NCI-H128 (cell line): ENCODE data around the gene EIF5A2.
A peak's percentile ranks its signal among the peaks of the same experiment; 100 is the strongest.
"Not testable (repeated sequence)": the region's sequence is repeated elsewhere in the genome, so short reads cannot be mapped to it uniquely, and the experiment has no call there.

Experiments
- DNase-seq: peaks from one replicate; lab custom pipeline; 2025; ENCODE audit not compliant: unreplicated experiment; lab: John Stamatoyannopoulos, UW

The EIF5A2 gene

DNA sequence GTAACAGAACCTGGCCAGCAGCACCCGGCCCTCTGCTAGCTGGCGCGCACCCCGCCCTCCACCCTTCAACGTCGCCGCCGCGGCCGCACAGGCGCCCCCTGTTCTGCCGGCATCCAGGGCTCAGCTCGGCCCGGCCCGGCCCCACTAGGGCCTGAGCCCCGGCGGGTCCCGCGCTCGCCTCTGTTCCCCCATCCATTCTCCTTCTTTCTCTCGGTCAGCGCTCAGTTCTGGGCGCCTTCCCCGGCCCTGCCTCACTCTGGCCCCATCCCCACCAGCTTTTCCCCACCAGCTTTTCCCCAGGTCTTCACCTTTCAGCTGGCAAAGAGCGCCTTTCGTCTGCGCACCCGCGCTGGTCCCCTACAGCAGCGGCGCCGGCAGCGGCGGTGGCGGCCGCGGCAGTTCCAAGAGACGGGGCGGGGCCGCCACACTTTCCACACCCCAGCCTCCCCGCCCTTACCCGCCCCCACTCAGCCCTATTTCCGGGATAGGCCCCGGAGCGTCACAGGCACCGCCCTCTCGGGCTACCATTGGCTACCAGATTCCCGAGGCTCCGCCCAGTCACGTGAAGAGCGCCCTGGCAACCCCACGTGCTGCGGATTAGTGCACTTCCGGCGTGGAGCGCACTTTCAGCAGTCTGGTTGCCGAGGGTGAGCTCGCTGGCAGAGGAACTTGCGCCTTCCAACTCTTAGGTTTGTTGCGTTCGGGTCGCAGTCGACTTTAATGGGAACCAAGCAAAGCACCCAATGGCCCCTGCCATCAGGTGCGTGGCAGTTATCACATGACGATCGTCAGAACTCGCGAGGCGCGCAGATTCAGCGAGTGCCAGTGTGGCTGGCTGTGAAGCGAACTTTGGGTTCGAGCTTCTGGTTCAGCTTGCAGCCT lies at the start of gene EIF5A2:
Gene EIF5A2 (minus strand): TSS at position 403 of the 882 bp plus-strand sequence. CDS start 831 bp downstream, outside the sequence.
- DNase-seq = peak; percentile 65

DNA sequence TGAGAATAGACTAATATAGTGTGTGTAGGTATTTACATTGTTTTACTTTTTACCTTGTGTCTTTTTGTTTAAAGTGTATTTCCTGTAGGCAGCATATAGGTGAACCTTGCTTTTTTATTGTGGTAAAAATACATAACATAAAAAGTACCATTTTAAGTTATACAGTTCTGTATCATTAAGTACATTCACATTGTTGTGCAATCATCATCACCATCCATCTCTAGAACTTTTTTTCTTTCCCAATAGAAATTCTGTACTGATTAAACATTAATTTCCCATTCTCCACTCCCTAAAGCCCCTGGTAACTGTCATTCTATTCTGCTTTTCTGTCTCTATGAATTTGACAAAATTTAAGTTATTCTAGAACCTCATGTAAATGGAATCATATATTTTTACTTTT lies 48.2 kb upstream of the EIF5A2 start:
- no peak for DNase-seq

DNA sequence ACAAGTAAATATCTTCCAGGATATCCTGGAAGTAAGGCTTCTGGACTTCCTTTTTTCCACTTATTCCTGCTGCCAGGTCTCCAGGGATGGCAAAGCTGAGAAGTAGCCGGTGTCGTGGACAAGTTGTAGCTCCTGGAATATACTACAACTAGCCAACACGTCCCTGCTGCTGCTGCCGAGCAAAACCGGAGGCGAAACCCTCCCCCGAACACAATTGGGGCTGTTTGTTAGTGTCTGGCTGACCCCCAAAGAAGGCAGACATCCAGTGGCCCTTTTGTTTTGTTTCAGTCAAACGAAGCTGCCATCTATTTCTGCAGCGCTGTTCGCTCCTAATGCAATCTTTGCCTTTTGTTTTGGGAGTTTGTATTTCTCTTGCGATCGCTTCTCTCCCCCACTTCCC lies 45.3 kb upstream of the EIF5A2 start:
- DNase-seq = no peak

DNA sequence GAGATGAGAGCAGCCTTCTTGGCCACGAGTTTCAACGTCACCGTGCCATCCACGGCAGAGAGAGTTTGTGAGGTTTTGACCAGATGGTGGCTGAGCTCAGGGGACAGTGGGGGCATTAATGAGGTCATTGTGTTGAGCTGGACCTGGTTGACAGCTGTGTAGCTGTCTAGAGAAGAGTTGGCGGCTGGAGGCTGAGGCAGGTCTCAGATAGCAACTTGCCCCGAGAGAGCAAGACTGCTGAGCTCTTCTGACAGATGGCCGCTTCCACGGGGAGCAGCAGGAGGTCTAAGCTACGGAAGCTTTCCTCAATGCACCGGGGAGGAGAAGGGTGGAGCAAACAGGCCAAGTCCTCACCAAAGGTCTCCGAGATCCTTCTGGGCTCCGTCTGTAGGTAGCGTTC lies 44.8 kb upstream of the EIF5A2 start:
- DNase-seq = no peak

DNA sequence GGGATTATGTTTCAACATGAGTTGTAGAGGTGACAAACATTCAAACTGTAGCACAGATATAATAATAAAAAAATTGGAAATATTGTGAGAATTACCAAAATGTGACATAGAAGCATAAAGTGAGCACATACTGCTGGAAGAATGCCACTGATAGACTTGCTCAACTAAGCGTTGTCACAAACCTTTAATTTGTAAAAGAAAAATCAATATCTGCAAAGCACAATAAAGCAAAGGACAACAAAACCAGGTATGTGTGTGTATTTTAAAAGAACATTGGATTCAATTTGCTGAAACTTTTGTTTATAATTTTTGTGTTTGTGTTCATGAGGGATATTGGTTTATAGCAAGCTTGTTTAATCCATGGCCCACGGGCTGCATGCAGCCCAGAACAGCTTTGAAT lies 40.8 kb upstream of the EIF5A2 start:
- DNase-seq = no peak

DNA sequence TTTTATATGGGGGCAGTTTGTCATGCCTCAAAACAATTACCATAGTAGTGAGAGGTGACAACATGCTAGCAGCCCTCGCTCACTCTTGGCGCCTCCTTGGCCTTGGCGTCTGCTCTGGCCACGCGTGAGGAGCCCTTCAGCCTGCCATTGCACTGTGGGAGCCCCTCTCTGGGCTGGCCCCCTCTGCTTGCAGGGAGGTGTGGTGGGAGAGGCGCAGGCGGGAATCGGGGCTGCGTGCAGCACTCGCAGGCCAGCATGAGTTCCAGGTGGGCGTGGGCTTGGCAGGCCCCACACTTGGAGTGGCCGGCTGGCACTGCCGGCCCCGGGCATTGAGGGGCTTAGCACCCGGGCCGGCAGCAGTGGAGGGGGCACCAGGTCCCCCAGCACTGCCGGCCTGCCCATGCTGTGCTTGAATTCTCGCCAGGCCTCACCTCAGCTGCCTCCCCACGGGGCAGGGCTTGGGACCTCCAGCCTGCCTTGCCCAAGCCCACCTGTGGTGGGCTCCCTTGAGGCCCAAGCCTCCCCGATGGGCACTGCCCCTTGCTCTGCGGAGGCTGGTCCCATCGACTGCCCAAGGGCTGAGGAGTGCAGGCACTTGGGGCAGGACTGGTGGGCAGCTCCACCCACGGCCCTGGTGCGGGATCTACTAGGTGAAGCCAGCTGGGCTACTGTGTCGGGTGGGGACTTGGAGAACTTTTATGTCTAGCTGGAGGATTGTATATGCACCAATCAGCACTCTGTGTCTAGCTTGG lies 38.8 kb upstream of the EIF5A2 start:
- no peak for DNase-seq

DNA sequence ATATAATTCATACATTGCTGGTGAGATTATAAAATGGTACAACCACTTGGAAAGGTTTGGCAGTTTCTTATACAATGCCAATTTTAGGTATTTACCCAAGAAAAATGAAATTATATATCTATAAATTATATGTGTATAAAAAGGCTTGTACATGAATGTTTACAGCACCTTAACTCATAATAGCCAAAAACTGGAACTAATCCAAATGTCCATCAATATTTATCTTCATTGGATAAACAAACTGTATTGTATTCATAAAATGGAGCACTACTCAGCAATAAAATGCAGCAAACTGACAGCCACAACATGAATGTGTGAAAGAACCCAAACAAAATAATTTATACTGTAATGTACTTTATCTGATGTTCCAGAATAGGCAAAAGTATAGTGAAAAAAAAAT lies 33.6 kb upstream of the EIF5A2 start:
- no peak for DNase-seq

DNA sequence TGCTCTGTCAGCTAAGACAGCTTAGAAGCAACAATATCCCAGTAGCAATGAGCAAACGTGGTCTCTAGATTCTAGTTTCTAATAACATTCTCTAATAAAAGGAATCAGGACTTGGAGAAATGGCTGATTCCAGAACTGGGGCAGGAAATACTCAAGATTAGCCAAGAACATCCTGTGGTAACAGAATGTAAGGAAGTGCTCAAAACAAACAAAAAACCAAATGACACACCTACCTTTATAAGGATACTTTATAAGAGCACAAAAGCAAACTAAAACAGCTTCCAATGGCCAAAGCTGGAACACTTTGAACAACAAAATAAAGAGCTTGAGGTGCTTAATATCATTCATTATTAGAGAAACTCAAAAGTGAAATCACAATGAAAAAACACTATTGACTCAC lies 33.1 kb upstream of the EIF5A2 start:
- DNase-seq = no peak

DNA sequence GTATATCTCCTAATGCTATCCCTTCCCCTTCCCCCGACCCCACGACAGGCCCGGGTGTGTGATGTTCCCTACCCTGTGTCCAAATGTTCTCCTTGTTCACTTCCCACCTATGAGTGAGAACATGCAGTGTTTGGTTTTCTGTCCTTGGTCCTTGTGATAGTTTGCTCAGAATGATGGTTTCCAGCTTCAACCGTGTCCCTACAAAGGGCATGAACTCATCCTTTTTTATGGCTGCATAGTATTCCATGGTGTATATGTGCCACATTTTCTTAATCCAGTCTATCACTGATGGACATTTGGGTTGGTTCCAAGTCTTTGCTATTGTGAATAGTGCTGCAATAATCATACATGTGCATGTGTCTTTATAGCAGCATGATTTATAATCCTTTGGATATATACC lies 24.6 kb upstream of the EIF5A2 start:
- not testable (repeated sequence) for DNase-seq

DNA sequence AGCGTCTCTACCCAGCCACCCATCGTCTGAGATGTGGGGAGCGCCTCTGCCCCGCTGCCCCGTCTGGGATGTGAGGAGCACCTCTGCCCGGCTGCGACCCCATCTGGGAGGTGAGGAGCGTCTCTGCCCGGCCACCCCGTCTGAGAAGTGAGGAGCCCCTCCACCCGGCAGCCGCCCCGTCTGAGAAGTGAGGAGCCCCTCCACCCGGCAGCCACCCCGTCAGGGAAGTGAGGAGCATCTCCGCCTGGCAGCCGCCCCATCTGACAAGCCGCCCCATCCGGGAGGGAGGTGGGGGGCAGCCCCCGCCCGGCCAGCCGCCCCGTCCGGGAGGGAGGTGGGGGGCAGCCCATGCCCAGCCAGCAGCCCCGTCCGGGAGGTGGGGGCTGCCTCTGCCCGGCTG lies 15.1 kb upstream of the EIF5A2 start:
- DNase-seq = not testable (repeated sequence)

DNA sequence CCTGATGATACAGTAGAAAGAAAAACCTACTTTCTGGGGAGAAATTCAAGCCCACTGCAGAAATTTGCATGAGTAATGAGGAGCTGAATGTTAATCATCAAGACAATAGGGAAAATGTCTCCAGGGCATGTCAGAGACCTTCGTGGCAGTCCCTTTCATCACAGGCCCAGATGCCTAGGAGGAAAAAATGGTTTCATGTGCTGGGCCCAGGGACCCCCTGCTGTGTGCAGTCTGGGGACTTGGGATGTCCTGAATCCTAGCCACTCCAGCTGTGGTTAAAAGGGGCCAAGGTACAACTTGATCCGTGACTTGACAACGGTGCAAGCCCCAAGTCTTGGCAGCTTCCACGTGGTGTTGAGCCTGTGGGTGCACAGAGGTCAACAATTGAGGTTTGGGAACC lies 10.3 kb upstream of the EIF5A2 start:
- DNase-seq = no peak

DNA sequence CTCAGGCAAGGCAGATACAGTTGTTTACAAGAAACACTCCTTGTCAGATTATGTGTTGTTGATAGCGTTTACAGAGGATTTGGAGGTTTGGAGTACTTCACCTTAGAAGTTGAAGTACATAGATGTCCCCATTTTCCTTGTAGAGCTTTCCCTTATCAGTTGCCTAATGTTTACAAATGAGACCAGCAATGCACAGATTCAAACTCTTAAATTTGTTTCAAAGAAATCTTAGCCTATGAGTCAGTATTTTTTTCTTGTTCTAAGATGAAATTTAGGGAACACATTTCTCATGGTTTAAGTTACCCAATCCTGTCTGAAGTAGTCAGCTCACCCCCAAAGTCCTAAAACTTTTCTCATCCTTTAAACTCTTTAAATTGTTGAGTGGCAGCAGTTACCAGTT lies 6.3 kb upstream of the EIF5A2 start:
- no peak for DNase-seq

DNA sequence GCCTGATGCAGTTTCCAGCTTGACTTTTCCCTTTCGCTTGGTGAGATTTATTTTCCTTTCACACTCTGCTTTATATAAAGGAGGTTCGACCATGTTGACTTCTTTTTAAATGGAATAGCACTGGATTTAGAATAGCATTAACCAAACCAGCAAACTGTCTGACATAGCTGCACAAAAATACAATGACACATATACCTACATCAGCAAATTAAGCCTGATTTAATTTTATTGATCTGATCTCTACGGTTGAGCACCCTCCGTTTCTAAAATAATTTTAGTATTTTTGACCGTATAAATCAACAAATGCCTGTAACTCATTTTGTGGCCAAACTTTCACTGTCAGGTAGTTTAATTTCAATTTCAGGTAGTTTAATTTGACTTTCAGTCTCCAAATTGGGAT lies 5.8 kb upstream of the EIF5A2 start:
- DNase-seq = no peak

DNA sequence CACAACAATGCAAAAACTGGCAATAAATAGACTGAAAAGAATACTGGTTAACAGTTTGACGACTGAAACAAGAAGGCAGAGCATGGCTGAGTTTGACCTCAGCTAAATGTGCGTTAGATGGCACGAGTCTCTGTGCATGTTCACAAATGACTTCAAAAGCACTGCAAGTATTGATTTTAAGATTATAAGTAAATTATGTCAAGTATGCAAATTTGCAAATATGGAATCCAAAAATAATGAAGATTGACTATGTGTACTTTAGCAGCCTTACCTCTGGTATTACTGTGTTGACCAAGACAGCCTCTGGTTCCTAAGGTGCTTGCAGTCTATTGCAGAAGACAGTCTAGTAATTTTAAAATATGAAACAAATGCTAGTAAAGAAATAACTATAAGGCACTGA lies 2.6 kb upstream of the EIF5A2 start:
- DNase-seq = no peak

DNA sequence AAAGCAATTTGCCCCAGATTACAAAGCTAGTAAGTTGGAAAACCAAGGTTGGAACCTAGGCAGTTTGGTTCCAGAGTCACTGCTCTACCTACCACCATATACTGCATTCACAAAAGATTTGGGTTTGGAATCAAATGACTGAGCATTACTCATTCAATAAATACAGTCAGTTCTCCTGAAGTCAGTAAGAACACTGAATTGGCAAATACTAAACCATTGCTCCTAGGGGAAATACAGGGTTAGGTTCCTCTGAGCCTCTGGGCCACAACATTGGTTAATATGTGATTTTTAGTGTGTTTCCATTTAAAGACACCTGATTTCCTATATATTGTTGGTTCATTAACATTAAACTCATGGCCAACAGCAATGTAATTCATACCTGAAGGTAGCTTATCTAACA lies 2.1 kb upstream of the EIF5A2 start:
- no peak for DNase-seq

DNA sequence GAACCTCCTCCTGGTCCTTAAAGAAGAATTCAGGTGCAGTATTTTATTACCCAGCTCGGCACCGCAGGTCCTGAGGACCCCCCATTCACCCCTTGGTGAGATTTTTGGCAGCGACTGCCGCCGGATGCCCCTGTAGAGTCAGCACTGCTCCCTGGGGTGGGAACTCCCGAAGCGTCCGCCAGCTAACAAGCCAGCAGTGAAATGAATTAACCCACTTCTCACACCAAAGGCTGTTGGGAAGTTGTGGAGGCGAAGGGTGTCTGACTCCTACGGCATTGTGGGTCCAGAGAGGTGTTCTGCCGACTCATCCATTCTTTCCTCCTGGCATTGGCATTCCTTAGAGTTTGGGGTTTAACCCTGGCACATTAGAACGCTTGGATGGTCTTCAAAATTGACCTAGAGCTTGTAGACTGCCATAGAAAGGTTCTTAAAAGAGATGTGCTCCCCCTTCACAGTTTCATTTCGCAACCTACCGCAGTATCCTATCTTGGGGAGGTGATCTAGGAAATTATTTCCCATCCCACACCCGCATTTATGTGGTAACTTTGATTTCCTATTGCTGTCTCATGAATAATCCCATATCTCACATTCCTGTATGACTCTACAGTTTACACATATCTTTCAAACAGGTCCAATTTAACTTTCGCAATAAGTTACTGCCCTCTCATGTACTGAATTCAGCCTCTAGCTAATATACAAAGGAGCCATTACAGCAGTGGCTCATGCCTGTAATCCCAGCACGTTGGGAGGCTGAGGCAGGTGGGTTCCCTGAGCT lies 879 bp upstream of the EIF5A2 start:
- no peak for DNase-seq

DNA sequence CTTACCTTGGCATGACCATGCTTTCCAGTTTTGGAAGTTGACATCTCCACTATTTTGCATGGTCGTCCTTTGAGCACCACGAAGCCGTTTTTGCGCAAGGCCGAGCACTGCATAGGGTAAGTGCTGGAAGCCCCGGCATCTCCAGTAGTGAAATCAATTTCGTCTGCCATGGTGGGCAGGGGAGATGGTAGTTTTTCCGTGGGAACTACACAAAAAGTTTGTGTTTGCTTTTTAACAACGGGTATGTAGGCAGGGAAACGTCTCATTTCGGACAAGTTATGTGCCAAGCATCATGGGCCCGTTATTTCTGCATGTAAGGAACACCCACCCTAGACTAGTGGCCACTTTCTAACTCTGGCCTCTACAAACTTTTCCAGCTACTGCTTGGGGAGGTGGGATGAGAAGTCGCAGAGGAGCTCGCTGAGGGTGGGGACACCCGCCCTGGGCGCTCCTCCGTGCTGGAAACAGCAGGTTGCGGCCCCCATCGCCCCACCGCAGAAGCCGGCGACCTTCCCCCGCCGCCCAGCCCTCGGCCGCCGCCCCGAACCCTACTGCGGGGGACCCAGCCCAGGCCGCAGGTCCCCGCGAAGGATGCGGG lies 701 bp downstream of the EIF5A2 start:
- no peak for DNase-seq

DNA sequence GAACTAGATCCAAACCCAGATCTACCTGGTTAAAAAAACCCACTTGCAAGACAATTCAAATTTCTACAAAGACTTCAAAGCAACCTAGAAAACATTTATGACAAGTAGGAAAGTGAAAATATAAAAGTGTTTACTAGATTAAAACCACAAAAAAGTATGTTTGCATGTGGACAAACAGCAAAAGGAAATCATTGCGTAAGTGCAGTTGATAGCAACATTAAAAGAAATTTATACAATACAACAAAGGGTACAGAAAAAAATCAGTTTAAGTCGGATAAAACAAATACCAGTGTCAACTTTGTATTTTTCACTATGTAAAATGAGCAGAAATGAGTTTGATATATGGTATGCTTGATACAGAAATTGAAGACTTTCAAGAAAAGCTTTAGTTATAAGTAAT lies 2.6 kb downstream of the EIF5A2 start:
- no peak for DNase-seq

DNA sequence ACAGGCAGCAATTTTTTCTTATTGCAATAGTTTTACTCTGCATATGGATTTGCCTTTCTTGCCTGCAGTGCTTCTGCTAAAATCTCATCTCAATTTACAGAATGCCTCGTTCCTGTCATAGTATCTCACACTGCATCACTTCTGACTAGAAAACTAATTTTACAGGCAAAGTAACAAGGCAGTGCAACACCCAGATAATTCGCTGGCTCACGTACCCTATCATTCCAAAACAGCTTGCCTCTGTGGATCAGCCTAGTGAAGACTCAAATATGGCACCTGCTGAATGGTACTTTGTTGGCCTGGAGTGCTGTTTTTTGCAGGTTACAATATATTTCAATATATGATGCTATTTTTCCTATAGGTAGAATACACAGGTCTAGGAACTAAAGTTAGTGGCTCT lies 5.3 kb downstream of the EIF5A2 start:
- DNase-seq = no peak

DNA sequence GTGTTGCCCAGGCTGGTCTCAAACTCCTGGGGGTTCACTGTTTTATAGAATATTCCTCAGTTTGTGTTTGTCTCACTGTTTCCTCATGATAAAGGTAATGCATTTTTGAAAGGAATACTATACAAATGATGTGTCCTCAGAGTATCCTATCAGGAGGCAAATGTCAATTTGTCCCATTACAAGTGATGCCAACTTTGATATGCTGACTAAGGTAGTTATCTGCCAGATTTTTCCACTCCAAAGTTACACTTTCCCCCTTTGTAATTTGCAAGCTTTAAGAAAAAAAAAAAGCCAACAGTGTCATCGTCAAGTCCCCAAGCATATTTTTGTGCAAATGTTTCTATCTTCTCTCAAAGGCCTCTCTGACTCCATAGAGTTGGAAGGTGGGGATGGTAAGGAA lies 9.0 kb downstream of the EIF5A2 start:
- no peak for DNase-seq

DNA sequence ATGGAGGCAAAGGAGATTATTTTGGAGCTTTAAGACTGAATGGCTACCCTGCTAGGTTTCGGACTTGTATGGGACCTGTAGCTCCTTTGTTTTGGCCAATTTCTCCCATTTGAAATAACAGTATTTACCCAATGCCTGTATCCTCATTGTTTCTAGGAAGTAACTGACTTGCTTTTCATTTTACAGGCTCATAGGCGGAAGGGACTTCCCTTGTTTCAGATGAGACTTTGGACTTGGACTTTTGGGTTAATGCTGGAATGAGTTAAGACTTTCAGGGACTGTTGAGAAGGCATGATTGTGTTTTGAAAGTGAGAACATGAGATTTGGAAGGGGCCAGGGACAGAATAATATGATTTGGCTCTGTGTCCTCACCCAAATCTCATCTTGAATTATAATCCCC lies 10.5 kb downstream of the EIF5A2 start:
- DNase-seq = no peak
